Measurements from ENCODE around the gene PGAM1. TPM values are rescaled to one million over a fixed set of nuclear protein-coding genes. Genes with fewer than 3 reads are reported as not detected.

Gene PGAM1
- total and polyA plus RNA-seq, 7 donors, result 188 to 363 (median 246) TPM

DNA sequence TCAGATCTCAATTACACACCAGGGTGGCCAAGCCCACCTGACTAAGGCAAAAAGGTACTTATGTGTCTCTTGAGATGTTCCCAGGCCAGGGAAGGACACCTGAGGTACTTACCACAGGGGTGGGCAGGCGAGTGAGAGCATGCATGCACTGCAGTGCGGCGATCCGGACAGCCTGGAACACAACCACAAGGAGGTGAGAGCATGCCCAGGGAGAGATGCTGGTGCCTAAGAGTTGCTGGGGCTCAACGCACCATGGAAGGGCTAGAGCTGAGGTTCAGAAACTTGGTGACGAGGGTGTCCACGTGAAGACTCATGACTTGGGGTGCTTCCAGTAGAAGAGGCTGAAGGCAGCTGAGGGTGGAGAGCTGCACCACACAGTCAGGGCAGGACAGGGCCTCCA, 33.1 kb downstream of the PGAM1 start:
- no peak overlapping the region for H3K27ac ChIP-seq
- no peaks in the 10 kb centered on the region for H3K9me3 ChIP-seq
- DNase-seq, result no peak
- intact Hi-C loops (cut with DNase I), result no loop called here
- H3K27me3 ChIP-seq, result no peaks in the 10 kb centered on the region
- H3K4me3 ChIP-seq, result no peak overlapping the region
- H3K4me1 ChIP-seq, result peaks cover 0 to 9% (median 5%) of the 10 kb centered on the region in 4 donors
- H3K36me3 ChIP-seq, result peaks cover 41 to 94% (median 67%) of the 10 kb centered on the region in 4 donors
- TF ChIP-seq, protein P1, sequence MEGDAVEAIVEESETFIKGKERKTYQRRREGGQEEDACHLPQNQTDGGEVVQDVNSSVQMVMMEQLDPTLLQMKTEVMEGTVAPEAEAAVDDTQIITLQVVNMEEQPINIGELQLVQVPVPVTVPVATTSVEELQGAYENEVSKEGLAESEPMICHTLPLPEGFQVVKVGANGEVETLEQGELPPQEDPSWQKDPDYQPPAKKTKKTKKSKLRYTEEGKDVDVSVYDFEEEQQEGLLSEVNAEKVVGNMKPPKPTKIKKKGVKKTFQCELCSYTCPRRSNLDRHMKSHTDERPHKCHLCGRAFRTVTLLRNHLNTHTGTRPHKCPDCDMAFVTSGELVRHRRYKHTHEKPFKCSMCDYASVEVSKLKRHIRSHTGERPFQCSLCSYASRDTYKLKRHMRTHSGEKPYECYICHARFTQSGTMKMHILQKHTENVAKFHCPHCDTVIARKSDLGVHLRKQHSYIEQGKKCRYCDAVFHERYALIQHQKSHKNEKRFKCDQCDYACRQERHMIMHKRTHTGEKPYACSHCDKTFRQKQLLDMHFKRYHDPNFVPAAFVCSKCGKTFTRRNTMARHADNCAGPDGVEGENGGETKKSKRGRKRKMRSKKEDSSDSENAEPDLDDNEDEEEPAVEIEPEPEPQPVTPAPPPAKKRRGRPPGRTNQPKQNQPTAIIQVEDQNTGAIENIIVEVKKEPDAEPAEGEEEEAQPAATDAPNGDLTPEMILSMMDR (IDR thresholded peaks at IDR 0.05), result no peak
- TF ChIP-seq EP300 (IDR thresholded peaks at IDR 0.05) (no peak), POLR2AphosphoS5 (IDR thresholded peaks at IDR 0.05) (no peak), POLR2A (IDR thresholded peaks at IDR 0.05) (no peak)
- WGBS, 2 donors, result 93 to 95% methylated on average over 7 of the region's 7 CpGs

- H3K27ac ChIP-seq, result peak overlapping the region in 1 of 4 donors; percentile 51
- no peak for DNase-seq
- H3K9me3 ChIP-seq, result no peaks in the 10 kb centered on the region
- no peak overlapping the region for H3K4me3 ChIP-seq
- TF ChIP-seq EP300 (IDR thresholded peaks at IDR 0.05), result no peak
- TF ChIP-seq, protein P1 (IDR thresholded peaks at IDR 0.05), result no peak
- TF ChIP-seq POLR2AphosphoS5 (IDR thresholded peaks at IDR 0.05), result no peak
- no peak for TF ChIP-seq POLR2A (IDR thresholded peaks at IDR 0.05)
- intact Hi-C loops (cut with DNase I), result loop anchor here (5.0 kb wide), 1 partner anchor 37 kb away; the partner anchor contains the start of genes MMS19 and UBTD1
- peaks cover 41 to 99% (median 70%) of the 10 kb centered on the region in 4 donors for H3K36me3 ChIP-seq
- H3K27me3 ChIP-seq, result no peaks in the 10 kb centered on the region
- WGBS, 2 donors, result 80 to 81% methylated on average over 7 of the region's 7 CpGs
- H3K4me1 ChIP-seq, result peaks cover 0 to 3% (median under 1%) of the 10 kb centered on the region in 4 donors
Observed at GRCh38 chr10:97459933-97460332, 33.9 kb downstream of the PGAM1 start.

- Histone ChIP-seq H3K36me3 (peaks cover 58 to 99% (median 79%) of the 10 kb centered on the region in 4 donors), H3K4me3 (no peak overlapping the region), H3K27ac (no peak overlapping the region), H3K9me3 (no peaks in the 10 kb centered on the region), H3K27me3 (no peaks in the 10 kb centered on the region), H3K4me1 (no peaks in the 10 kb centered on the region)
- 91 to 93% methylated on average over 2 of the region's 2 CpGs for WGBS, 2 donors
- TF ChIP-seq POLR2A (IDR thresholded peaks at IDR 0.05), result no peak
- TF ChIP-seq, protein P1 (IDR thresholded peaks at IDR 0.05), result no peak
- no peak for TF ChIP-seq POLR2AphosphoS5 (IDR thresholded peaks at IDR 0.05)
- no peak for TF ChIP-seq EP300 (IDR thresholded peaks at IDR 0.05)
- DNase-seq, result no peak
- intact Hi-C loops (cut with DNase I), result loop anchor here (5.0 kb wide), 1 partner anchor 35 kb away; the partner anchor contains the start of genes MMS19 and UBTD1
Observed at GRCh38 chr10:97462309-97462708, 36.3 kb downstream of the PGAM1 start.

GRCh38 chr10:97463363-97464132, 37.6 kb downstream of the PGAM1 start:
- TF ChIP-seq POLR2AphosphoS5 (IDR thresholded peaks at IDR 0.05) (peak in 1 of 4 donors; percentile 9), EP300 (IDR thresholded peaks at IDR 0.05) (no peak)
- TF ChIP-seq, protein P1 (IDR thresholded peaks at IDR 0.05), result peak; percentile 57 to 86 (median 78)
- H3K4me3 ChIP-seq, result no peak overlapping the region
- H3K27ac ChIP-seq, result peak overlapping the region in 2 of 4 donors; percentile 26 to 35
- DNase-seq, result no peak
- 75 to 85% methylated on average over 4 of the region's 4 CpGs for WGBS, 2 donors
- no peaks in the 10 kb centered on the region for H3K27me3 ChIP-seq
- peaks cover 62 to 100% (median 80%) of the 10 kb centered on the region in 4 donors for H3K36me3 ChIP-seq
- intact Hi-C loops (cut with DNase I), result loop anchor here (1.0 to 5.0 kb wide), 2 partner anchors 34 to 90 kb away; partner anchors contain the start of genes MMS19 and UBTD1
- no peaks in the 10 kb centered on the region for H3K9me3 ChIP-seq
- no peaks in the 10 kb centered on the region for H3K4me1 ChIP-seq

Data from sigmoid colon (tissue), 7 donors.